Measurements from ENCODE around the gene TERB1. TPM values are rescaled to one million over a fixed set of nuclear protein-coding genes. Genes with fewer than 3 reads are reported as not detected.

Gene TERB1
- total RNA-seq, 2 donors from 2014 or later = 0.13 to 0.34 TPM

GRCh38 chr16:66714062-66714461 is 87.3 kb downstream of the TERB1 start:
- Mint-ChIP-seq H3K36me3 (ENCODE audit: low read depth) (peaks cover 6% of the 10 kb centered on the region), H3K27ac (no peak overlapping the region), H3K4me1 (peaks cover 5% of the 10 kb centered on the region), H3K4me3 (no peak overlapping the region), H3K9me3 (no peaks in the 10 kb centered on the region), H3K27me3 (peaks cover 4% of the 10 kb centered on the region)
- no peak for ATAC-seq (replicated peaks)

GRCh38 chr16:66713076-66713475 is 88.3 kb downstream of the TERB1 start:
- Mint-ChIP-seq H3K36me3 (ENCODE audit: low read depth) (no peaks in the 10 kb centered on the region), H3K9me3 (no peaks in the 10 kb centered on the region), H3K27me3 (peaks cover 4% of the 10 kb centered on the region), H3K4me1 (peaks cover 5% of the 10 kb centered on the region), H3K4me3 (no peak overlapping the region), H3K27ac (no peak overlapping the region)
- no peak for ATAC-seq (replicated peaks)

GRCh38 chr16:66712512-66712911 is 88.9 kb downstream of the TERB1 start:
- H3K4me1 Mint-ChIP-seq = peaks cover 5% of the 10 kb centered on the region
- no peak overlapping the region for H3K4me3 Mint-ChIP-seq
- ATAC-seq (replicated peaks) = no peak
- H3K27ac Mint-ChIP-seq = no peak overlapping the region
- no peaks in the 10 kb centered on the region for H3K9me3 Mint-ChIP-seq
- no peaks in the 10 kb centered on the region for H3K36me3 Mint-ChIP-seq (ENCODE audit: low read depth)
- peaks cover 6% of the 10 kb centered on the region for H3K27me3 Mint-ChIP-seq

GRCh38 chr16:66711581-66711980 is 89.8 kb downstream of the TERB1 start:
- H3K27me3 Mint-ChIP-seq = peaks cover 9% of the 10 kb centered on the region
- H3K36me3 Mint-ChIP-seq (ENCODE audit: low read depth) = no peaks in the 10 kb centered on the region
- H3K4me1 Mint-ChIP-seq = peaks cover 5% of the 10 kb centered on the region
- H3K27ac Mint-ChIP-seq = no peak overlapping the region
- H3K4me3 Mint-ChIP-seq = no peak overlapping the region
- no peaks in the 10 kb centered on the region for H3K9me3 Mint-ChIP-seq
- no peak for ATAC-seq (replicated peaks)

GRCh38 chr16:66706506-66706880 is 94.9 kb downstream of the TERB1 start:
- Mint-ChIP-seq H3K27me3 (peaks cover 9% of the 10 kb centered on the region), H3K4me3 (no peak overlapping the region), H3K4me1 (no peaks in the 10 kb centered on the region), H3K9me3 (no peaks in the 10 kb centered on the region), H3K27ac (no peak overlapping the region), H3K36me3 (ENCODE audit: low read depth) (no peaks in the 10 kb centered on the region)
- no peak for ATAC-seq (replicated peaks)

- Mint-ChIP-seq H3K27me3 (peaks cover 9% of the 10 kb centered on the region), H3K36me3 (ENCODE audit: low read depth) (no peaks in the 10 kb centered on the region), H3K27ac (no peak overlapping the region), H3K9me3 (no peaks in the 10 kb centered on the region), H3K4me1 (no peaks in the 10 kb centered on the region), H3K4me3 (no peak overlapping the region)
- ATAC-seq (replicated peaks) = no peak
Observed at GRCh38 chr16:66705790-66706505, 95.4 kb downstream of the TERB1 start.

Other genes with a start within 250 kb of the TERB1 start
- 100 to 1,000 TPM; 117 to 155 TPM for gene CKLF, start 249.0 kb downstream of the TERB1 start, total RNA-seq
- 10 to 100 TPM; 15.8 to 15.9 TPM for gene CMTM1, start 235.1 kb downstream of the TERB1 start, total RNA-seq
- 1 to 10 TPM in 1 of 2 donors, under 1 TPM in 1; 0.78 to 1.3 TPM for gene CMTM2, start 222.1 kb downstream of the TERB1 start, total RNA-seq
- 10 to 100 TPM; 46.7 to 64.1 TPM for gene CMTM3, start 196.9 kb downstream of the TERB1 start, total RNA-seq
- gene CMTM4, start 104.8 kb downstream of the TERB1 start, total RNA-seq = 1 to 10 TPM; 2.0 to 3.2 TPM
- 10 to 100 TPM; 61.0 to 67.3 TPM for gene DYNC1LI2, start 50.0 kb downstream of the TERB1 start, total RNA-seq
- gene NAE1, start 29.4 kb upstream of the TERB1 start, total RNA-seq = 100 to 1,000 TPM in 1 of 2 donors, 10 to 100 TPM in 1; 86.7 to 110 TPM
- gene CA7, start 42.8 kb upstream of the TERB1 start, total RNA-seq = not detected
- gene PDP2, start 78.9 kb upstream of the TERB1 start, total RNA-seq = 10 to 100 TPM; 33.5 to 76.6 TPM
- not detected for gene CDH16, start 117.3 kb upstream of the TERB1 start, total RNA-seq
- gene RRAD, start 124.0 kb upstream of the TERB1 start, total RNA-seq = 1 to 10 TPM; 2.1 to 6.5 TPM
- 100 to 1,000 TPM; 153 to 167 TPM for gene CIAO2B, start 132.8 kb upstream of the TERB1 start, total RNA-seq
- 10 to 100 TPM; 31.2 to 31.5 TPM for gene CES2, start 133.9 kb upstream of the TERB1 start, total RNA-seq
- 1 to 10 TPM; 2.6 to 4.2 TPM for gene CES3, start 159.7 kb upstream of the TERB1 start, total RNA-seq
- 10 to 100 TPM; 18.3 to 43.5 TPM for gene CES4A, start 187.0 kb upstream of the TERB1 start, total RNA-seq
- 100 to 1,000 TPM; 115 to 214 TPM for gene CBFB, start 227.6 kb upstream of the TERB1 start, total RNA-seq

All from activated T-helper 17 cell treated with anti-CD3 and anti-CD28 coated beads, Interleukin-2, amount 50 U/mL, for 72 hours (primary cell).